Stimulated activated CD4-positive, alpha-beta T cell treated with anti-CD3 and anti-CD28 coated beads, TNF-alpha, amount 100 ng/mL, for 4 hours (primary cell): Measurements from ENCODE around the gene TDRD6.

ENCODE experiments used
- DNase-seq, 3 experiments: peaks; one replicate each; pipeline ENCODE4 v3.0.0-alpha.2; 2020; ENCODE audit warnings: low read depth in 3 of 3

The TDRD6 gene

GRCh38 chr6:46677314-46677654 lies 10.4 kb upstream of the TDRD6 start:
- DNase-seq: no peak

GRCh38 chr6:46684771-46685170 lies 2.9 kb upstream of the TDRD6 start:
- DNase-seq: no peak

GRCh38 chr6:46688117-46688965 lies 656 bp downstream of the TDRD6 start:
- DNase-seq: no peak

DNA sequence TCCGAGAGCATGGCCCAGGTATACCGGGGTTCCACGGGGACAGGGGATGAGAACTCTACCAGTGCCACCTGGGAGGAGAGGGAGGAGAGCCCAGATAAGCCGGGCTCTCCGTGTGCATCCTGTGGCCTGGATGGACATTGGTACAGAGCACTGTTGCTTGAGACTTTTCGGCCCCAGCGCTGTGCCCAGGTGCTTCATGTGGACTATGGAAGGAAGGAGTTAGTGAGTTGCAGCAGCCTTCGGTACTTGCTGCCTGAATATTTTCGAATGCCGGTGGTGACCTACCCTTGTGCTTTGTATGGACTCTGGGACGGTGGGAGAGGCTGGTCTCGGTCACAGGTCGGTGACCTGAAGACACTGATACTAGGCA lies 1.3 kb downstream of the TDRD6 start:
- DNase-seq: no peak

DNA sequence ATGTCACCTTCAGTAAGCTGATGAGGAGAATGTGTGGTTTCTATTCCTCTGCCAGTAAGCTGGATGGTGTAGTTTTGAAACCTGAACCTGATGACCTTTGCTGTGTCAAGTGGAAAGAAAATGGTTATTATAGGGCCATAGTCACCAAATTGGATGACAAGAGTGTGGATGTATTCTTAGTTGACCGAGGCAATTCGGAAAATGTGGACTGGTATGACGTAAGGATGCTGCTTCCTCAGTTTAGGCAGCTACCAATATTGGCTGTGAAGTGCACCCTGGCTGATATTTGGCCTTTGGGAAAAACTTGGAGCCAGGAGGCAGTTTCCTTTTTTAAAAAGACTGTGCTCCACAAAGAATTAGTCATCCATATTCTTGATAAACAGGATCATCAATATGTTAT lies 2.0 kb downstream of the TDRD6 start:
- no peak for DNase-seq

DNA sequence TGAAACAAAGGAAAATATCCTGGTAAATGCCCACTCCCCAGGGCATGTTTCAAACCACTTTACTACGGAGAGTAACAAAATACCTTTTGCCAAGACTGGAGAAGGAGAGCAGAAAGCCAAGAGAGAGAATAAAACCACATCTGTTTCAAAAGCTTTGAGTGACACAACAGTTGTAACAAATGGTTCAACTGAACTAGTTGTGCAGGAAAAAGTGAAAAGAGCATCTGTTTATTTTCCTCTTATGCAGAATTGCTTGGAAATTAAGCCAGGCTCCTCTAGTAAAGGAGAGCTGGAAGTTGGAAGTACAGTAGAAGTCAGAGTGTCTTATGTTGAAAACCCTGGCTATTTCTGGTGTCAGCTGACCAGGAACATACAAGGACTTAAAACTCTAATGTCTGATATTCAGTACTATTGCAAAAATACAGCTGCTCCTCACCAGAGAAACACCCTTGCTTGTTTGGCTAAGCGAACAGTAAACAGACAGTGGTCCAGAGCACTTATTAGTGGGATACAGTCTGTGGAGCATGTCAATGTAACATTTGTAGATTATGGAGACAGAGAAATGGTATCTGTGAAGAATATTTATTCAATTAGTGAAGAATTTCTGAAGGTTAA lies 2.6 kb downstream of the TDRD6 start:
- DNase-seq: no peak

DNA sequence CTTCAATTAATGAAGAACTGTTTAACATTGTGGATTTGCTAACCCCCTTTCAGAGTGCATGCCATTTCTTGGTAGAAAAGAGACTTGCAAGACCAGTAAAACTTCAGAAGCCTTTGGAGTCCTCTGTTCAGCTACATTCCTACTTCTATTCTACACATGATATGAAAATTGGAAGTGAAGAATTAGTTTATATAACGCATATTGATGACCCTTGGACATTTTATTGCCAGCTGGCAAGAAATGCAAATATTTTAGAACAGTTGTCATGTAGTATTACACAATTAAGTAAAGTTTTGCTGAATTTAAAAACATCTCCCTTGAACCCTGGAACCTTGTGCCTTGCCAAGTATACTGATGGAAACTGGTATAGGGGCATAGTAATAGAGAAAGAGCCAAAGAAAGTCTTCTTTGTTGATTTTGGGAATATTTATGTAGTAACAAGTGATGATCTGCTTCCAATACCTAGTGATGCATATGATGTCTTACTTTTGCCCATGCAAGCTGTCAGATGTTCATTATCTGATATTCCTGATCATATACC lies 3.3 kb downstream of the TDRD6 start:
- no peak for DNase-seq

GRCh38 chr6:46699970-46700369 lies 12.3 kb downstream of the TDRD6 start:
- DNase-seq: no peak

- DNase-seq: no peak
Measured at GRCh38 chr6:46704562-46704961, 16.9 kb downstream of the TDRD6 start.

GRCh38 chr6:46706464-46706863 lies 18.8 kb downstream of the TDRD6 start:
- no peak for DNase-seq

DNA sequence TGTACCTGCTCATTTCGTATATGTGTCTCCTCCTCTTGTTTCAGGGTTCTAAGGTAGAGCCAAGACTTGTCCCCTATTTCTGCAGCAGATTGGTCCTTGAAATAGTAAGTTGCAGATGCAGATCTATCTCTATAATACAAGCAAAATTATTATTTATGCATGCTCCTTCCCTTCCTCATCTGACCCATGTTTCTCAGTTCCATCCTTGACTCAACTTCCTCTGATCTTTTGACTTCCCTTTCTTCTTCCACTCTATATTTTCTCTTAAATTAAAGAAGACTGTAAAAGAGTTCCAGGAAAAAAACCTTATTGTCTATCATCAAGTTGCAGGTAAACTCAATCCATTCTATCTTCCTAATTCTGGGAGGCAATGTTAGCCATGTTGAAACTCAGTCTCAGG lies 23.8 kb downstream of the TDRD6 start:
- DNase-seq: no peak

- DNase-seq: no peak
Measured at GRCh38 chr6:46715141-46715540, 27.5 kb downstream of the TDRD6 start.

GRCh38 chr6:46719099-46719498 lies 31.4 kb downstream of the TDRD6 start:
- no peak for DNase-seq

- DNase-seq: no peak
Measured at GRCh38 chr6:46720401-46720800, 32.7 kb downstream of the TDRD6 start.

DNA sequence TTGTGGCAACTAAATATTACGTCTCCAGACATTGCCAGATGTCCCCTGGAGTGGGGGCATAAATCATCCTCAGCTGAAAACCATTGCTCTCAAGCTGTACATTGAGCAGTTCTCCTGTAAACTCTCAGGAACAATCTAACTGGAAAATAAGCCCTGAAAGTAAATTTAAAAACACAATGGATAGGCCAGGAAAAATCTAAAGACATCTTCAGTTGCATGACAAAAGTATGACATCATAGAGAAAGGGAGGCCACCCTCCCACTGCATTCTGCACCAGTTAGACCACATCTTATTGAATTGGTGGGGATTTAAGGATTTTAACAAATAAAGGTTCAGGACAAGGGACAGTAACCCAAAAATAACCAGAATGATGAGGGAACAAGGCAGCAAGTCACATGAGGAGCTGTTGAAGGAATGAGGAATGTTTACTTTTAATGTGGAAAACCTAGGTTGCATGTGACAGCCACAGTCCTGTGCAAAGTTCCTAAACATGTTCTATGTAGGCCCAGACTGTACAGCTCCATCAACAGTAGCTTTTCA lies 42.2 kb downstream of the TDRD6 start:
- no peak for DNase-seq

- no peak for DNase-seq
Measured at GRCh38 chr6:46730921-46731461, 43.3 kb downstream of the TDRD6 start.

DNA sequence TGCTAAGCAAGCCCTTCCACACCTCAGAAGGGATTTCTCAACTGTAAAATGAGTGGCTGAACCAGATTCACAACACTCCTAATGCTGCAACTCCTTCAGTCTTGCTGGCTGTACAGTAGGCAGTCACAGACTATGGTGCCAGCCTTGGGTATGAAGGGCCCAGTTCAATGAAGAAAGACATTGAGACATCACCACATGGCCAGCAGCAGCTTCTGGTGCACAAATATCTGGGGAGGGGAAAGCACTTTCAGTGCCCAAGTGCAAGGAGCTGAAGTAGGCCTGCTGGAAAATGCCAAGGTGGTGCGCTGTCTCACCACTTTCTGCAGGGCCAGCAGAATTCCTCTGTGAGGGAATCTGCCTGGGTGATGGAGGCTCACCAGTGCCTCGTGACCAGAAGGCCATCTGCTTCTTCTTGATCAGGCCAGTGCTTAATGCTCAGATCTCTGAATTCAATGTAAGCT lies 45.7 kb downstream of the TDRD6 start:
- no peak for DNase-seq

DNA sequence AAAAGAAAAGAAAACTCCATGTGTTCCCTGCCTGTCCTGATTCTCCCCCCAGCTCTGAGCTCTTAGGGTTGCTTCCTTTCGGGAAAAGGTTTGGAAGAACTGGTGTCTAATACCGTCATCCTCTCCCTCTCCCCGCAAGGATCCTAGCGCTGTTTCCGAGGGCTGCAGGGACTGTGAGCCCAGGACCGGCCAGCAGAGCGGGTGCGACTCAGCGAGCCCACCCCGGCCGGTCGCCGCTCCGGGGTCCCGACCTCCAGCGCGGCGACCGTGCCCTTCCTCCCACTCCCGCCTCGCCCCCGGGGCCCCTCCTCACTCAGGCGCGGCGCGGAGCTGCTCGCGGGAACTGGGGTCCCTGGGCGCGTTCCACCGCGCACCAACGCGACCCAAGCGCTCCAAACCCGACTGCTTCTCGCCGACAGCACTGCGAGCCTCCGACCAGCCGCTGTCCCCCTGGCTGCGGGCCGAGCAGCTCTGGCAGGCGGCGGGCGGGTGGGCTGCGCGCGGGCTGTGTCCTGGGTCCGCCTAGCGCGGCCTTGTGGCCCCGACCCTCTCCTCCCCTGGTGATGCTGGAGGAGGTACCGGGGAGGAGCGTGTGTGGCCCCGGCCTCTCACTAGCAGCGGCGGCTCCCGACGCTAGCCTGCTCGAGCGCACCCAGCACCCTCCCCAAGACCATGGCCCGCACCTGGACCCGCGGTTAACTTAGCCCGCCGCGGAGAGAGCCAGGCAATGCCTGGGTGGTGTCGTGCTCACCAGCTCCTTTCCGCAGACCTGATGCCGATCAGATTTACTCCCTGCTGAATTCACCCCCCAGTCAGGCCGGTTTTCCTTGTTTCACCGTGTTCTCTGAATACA lies 47.4 kb downstream of the TDRD6 start, which contains the start of gene PLA2G7:
Gene PLA2G7, minus strand, starts transcription at position 509 of the 853 bp plus-strand sequence. CDS start 12,484 bp downstream, outside the sequence.
- no peak for DNase-seq

- DNase-seq: no peak
Measured at GRCh38 chr6:46735720-46736031, 48.0 kb downstream of the TDRD6 start.

DNA sequence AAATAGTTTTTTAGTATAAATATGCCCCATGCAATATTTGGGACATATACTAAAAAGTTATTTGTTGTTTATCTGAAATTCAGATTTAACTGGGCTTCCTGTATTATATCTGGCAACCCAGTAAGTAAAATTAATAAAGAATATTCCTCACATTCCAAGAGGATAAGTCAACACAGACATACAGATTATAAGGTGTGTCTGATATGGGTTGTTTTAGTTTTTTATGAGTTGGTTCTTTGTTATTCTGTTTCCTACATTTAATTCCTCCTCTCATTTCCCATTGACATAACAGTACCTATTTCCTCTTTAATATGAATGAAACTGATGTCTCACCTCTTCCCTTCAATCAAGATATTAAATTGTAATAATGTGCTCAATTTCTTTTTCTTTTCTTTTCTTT lies 49.2 kb downstream of the TDRD6 start:
- DNase-seq: no peak

DNA sequence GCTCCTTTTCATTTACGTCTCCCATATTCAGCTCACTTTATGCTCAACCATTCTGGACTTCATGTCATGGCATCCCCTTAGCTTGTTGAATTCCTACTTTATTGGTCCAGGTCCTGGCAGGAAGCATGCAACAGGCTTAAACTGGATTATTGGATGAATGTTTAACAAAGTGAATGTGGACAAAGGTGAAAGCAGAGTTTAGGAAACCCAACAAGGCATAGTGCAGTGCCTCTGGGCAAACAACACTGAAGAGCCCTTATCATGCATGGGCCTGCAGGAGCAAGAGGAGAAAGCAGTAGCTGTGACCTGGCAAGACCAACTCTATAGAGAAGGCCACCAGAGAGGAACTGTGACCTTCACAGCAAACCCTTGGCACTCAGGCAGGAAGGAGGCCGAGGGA lies 53.8 kb downstream of the TDRD6 start:
- DNase-seq: no peak

- DNase-seq: no peak
Measured at GRCh38 chr6:46741910-46742309, 54.2 kb downstream of the TDRD6 start.
